GM12875 (cell line): Measurements from ENCODE around the gene KCND2.

Source experiments
- H3K4me3 ChIP-seq: one replicate; pipeline ENCODE4 v1.5.1; 2011; ENCODE audit warnings: low read depth, low read length, control low read depth
- TF ChIP-seq, protein P1 (sequence below): IDR thresholded peaks from 2 replicates; pipeline ENCODE4 v1.5.1; 2011; ENCODE audit warnings: low read depth, mild to moderate bottlenecking, control low read depth, inconsistent platforms, low read length, moderate library complexity, borderline replicate concordance; ENCODE audit not compliant: insufficient read depth

KCND2 gene

DNA sequence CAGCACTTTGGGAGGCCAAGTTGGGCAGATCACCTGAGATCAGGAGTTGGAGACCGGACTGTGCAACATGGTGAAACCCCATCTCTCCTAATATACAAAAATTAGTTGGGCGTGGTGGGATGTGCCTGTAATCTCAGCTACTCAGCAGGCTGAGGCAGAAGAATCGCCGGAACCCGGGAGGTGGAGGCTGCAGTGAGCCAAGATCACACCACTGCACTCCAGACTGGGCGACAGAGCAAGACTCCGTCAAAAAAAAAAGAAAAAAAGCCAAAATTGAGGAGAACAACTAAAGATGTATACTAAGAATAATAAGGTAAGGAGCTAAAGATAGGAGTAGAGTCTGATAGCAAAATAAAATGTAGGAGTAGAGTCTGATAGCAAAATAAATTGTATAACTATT lies 251.0 kb downstream of the KCND2 start:
- TF ChIP-seq, protein P1, sequence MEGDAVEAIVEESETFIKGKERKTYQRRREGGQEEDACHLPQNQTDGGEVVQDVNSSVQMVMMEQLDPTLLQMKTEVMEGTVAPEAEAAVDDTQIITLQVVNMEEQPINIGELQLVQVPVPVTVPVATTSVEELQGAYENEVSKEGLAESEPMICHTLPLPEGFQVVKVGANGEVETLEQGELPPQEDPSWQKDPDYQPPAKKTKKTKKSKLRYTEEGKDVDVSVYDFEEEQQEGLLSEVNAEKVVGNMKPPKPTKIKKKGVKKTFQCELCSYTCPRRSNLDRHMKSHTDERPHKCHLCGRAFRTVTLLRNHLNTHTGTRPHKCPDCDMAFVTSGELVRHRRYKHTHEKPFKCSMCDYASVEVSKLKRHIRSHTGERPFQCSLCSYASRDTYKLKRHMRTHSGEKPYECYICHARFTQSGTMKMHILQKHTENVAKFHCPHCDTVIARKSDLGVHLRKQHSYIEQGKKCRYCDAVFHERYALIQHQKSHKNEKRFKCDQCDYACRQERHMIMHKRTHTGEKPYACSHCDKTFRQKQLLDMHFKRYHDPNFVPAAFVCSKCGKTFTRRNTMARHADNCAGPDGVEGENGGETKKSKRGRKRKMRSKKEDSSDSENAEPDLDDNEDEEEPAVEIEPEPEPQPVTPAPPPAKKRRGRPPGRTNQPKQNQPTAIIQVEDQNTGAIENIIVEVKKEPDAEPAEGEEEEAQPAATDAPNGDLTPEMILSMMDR, result no peak
- no peak overlapping the region for H3K4me3 ChIP-seq

DNA sequence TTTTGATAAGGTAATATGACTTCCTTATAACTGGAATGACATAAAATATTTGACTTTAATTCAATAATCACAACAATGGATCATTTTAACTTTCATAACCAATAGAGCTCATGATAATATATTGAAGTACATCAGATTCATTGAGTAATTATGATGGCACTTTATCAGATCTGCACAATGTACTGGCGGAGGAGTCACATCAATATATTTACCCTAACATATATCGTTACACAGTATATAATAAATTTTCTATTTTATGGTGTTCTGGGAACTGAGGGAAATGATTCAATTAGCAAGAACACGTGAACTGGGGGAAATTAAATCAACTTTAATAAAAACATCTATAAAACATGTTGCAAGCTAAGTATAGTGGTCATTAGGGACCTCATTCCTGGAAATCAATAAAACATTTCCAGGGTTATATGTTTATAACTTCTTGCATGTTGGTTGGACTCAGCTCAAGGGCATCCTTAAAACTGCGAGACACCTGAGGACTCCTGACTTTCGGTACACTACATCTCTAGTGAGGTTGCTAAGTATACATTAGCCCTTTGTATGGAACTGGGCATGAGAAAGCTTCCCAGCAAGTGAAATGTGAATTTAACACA lies 254.0 kb downstream of the KCND2 start:
- TF ChIP-seq, protein P1, result no peak
- H3K4me3 ChIP-seq, result no peak overlapping the region

DNA sequence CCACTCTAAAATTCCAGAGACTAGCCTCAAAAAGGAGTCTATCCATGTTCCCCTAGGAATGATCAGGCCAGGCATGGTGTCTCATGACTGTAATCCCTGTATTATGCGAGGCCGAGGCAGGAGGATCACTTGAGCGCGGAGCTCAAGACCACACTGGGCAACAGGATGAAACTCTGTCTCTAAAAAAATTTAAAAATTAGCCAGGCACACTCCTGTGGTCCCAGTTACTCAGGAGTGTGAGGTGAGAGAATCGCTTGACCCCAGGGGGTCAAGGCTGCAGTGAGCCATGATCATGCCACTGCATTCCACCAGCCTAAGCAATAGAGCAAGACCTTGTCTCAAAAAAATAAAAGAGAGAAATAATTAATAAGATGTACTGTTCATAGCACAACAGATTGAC lies 256.8 kb downstream of the KCND2 start:
- H3K4me3 ChIP-seq, result no peak overlapping the region
- TF ChIP-seq, protein P1, result no peak

DNA sequence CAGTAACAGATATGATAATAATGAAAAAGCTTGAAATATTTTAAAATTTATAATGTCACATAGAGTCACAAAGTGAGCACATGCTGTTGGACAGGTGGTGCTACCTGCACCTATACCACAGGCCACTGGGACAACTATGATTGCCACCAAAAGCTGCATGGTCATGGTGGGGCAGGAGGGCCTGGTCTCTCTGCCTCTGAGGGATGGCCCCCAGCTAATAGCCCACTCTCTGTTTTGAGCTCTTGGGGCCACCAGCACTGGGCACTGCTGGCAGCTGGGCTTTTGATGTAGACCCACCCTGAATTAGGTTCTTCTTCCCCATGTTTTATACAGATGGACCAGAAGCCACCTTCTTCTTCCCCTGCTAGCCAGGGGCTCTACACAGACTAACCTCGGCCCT lies 265.4 kb downstream of the KCND2 start:
- H3K4me3 ChIP-seq, result no peak overlapping the region
- TF ChIP-seq, protein P1, result no peak

DNA sequence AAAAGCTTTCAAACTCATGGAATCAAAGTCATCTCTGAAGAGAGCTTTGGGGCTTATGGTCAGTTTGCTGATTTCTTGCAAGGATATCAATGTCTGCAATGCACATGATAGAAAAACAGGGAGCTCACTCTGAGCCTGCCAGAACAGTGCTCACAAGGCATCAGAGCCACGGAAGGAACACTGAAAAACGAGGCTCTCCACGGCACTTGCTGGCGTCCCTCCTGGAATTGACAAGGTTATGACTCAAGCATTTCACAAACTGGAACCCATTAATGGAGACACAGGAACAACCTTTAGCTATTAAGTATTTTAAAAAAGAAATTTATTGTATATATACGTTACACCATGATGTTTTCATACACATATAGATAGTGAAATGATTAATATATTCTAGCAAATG lies 266.3 kb downstream of the KCND2 start:
- TF ChIP-seq, protein P1, result no peak
- H3K4me3 ChIP-seq, result no peak overlapping the region

DNA sequence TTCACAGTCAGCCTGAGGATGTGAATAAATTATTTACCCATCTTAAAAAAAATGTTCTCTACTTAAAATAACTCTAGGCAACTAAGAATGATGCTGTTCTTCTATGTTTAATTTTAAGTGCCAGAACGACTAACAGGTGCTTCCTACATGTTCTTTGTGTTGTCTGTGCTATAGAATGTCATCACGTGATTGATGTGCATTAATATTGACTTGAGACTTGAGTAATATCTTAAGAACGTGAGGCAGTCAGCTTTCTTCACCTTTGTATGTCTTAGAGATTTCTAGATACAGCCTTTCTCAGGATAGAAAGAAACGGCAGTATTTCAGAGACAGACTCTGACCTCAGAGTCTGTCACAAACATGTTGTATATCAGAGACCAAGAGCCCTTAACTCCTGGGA lies 274.6 kb downstream of the KCND2 start:
- TF ChIP-seq, protein P1, result no peak
- no peak overlapping the region for H3K4me3 ChIP-seq

DNA sequence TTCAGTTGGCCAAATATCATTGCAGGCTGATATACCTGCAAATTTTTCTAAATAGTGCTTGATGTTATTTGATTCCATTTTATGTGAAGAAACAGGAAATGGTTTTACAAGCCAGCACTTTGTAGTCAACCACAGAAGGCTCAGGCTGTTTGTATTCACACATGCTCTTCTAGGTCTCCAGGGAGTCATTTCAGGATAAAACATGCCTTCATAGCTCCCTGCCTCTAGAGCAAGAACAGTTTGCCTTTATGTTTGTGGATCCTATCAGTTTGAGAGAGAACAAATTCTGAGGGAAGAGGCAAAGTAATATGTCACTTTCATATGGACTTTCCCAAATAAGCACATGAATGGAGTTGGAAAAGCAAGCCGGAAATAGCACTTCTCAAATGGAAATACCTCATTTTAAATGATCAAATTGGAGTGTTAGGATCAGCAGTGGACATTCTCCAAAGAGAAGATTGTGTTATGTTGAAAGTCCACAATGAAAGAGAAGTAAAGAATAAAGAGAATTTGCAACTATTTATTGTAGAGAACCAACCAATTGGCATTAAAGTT lies 277.6 kb downstream of the KCND2 start:
- no peak overlapping the region for H3K4me3 ChIP-seq
- TF ChIP-seq, protein P1, result no peak
